Measurements from ENCODE around the gene RBM19.

Gene RBM19

GRCh38 chr12:113941208-113941486 is 25.0 kb downstream of the RBM19 start:
- Histone ChIP-seq H3K4me3 (ENCODE audit: low read depth in 1 of 2, low read length in 1 of 2) (no peak overlapping the region), H3K27ac (no peak overlapping the region), H3K36me3 (peaks cover 76% of the 10 kb centered on the region), H3K27me3 (no peaks in the 10 kb centered on the region), H3K9me3 (no peaks in the 10 kb centered on the region), H3K4me1 (ENCODE audit: control insufficient read depth in 1 of 2, insufficient read depth in 1 of 2, low read depth in 1 of 2, low read length in 1 of 2) (no peaks in the 10 kb centered on the region)
- TF ChIP-seq, protein P1, sequence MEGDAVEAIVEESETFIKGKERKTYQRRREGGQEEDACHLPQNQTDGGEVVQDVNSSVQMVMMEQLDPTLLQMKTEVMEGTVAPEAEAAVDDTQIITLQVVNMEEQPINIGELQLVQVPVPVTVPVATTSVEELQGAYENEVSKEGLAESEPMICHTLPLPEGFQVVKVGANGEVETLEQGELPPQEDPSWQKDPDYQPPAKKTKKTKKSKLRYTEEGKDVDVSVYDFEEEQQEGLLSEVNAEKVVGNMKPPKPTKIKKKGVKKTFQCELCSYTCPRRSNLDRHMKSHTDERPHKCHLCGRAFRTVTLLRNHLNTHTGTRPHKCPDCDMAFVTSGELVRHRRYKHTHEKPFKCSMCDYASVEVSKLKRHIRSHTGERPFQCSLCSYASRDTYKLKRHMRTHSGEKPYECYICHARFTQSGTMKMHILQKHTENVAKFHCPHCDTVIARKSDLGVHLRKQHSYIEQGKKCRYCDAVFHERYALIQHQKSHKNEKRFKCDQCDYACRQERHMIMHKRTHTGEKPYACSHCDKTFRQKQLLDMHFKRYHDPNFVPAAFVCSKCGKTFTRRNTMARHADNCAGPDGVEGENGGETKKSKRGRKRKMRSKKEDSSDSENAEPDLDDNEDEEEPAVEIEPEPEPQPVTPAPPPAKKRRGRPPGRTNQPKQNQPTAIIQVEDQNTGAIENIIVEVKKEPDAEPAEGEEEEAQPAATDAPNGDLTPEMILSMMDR (IDR thresholded peaks at IDR 0.05): no peak

GRCh38 chr12:113940357-113941207 is 25.5 kb downstream of the RBM19 start:
- TF ChIP-seq, protein P1 (IDR thresholded peaks at IDR 0.05): no peak
- H3K27ac ChIP-seq: no peak overlapping the region
- peaks cover 73% of the 10 kb centered on the region for H3K36me3 ChIP-seq
- no peaks in the 10 kb centered on the region for H3K4me1 ChIP-seq (ENCODE audit: control insufficient read depth in 1 of 2, insufficient read depth in 1 of 2, low read depth in 1 of 2, low read length in 1 of 2)
- H3K9me3 ChIP-seq: no peaks in the 10 kb centered on the region
- H3K27me3 ChIP-seq: no peaks in the 10 kb centered on the region
- no peak overlapping the region for H3K4me3 ChIP-seq (ENCODE audit: low read depth in 1 of 2, low read length in 1 of 2)

DNA sequence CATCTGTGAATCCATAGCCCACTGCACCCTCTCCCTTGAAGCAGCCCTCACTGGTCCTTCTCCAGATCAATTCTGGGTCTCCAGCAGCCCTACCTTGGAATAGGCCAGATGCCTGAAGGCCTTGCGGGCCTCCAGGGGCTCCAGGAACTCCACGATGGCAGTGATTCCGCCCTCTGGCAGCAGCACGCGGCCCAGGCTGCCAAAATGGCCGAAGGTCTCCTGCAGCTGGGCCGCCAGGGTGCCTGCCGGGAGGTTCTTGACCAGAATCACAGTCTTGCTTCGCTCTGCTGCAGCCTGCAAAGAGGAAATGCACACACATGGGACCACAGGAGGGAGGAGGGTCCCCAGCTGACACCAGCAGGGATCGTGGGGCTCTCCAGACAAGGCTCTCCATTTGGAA is 26.3 kb downstream of the RBM19 start:
- peaks cover 66% of the 10 kb centered on the region for H3K36me3 ChIP-seq
- no peaks in the 10 kb centered on the region for H3K4me1 ChIP-seq (ENCODE audit: control insufficient read depth in 1 of 2, insufficient read depth in 1 of 2, low read depth in 1 of 2, low read length in 1 of 2)
- H3K4me3 ChIP-seq (ENCODE audit: low read depth in 1 of 2, low read length in 1 of 2): no peak overlapping the region
- TF ChIP-seq, protein P1 (IDR thresholded peaks at IDR 0.05): no peak
- no peak overlapping the region for H3K27ac ChIP-seq
- H3K27me3 ChIP-seq: no peaks in the 10 kb centered on the region
- no peaks in the 10 kb centered on the region for H3K9me3 ChIP-seq

- Histone ChIP-seq H3K4me3 (ENCODE audit: low read depth in 1 of 2, low read length in 1 of 2) (no peak overlapping the region), H3K27ac (no peak overlapping the region), H3K9me3 (no peaks in the 10 kb centered on the region), H3K27me3 (no peaks in the 10 kb centered on the region), H3K36me3 (peaks cover 74% of the 10 kb centered on the region), H3K4me1 (ENCODE audit: control insufficient read depth in 1 of 2, insufficient read depth in 1 of 2, low read depth in 1 of 2, low read length in 1 of 2) (no peaks in the 10 kb centered on the region)
- TF ChIP-seq, protein P1 (IDR thresholded peaks at IDR 0.05): no peak
These were observed 27.7 kb downstream of the RBM19 start for GRCh38 chr12:113938471-113938870.

DNA sequence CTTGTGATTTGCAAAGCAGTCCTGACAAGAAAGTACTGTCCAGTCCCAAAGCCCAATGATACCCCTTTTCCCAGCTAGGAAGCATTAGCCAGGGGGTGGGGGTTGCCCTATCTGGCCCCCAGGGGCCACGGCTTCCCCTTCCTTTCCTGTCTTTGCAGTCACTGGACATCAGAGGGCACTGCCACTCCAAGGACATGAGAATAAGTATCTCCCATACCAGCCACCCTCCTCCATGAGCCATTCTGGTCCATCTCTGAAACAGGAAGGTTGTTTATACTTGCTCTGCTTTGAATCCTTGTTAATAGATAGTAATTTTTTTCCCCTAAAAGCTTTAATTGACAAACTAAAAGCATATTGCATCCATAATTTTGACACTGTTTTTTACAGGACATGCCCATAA is 29.7 kb downstream of the RBM19 start:
- TF ChIP-seq, protein P1 (IDR thresholded peaks at IDR 0.05): no peak
- Histone ChIP-seq H3K4me1 (ENCODE audit: control insufficient read depth in 1 of 2, insufficient read depth in 1 of 2, low read depth in 1 of 2, low read length in 1 of 2) (no peaks in the 10 kb centered on the region), H3K36me3 (peaks cover 57% of the 10 kb centered on the region), H3K27ac (no peak overlapping the region), H3K9me3 (no peaks in the 10 kb centered on the region), H3K27me3 (no peaks in the 10 kb centered on the region), H3K4me3 (ENCODE audit: low read depth in 1 of 2, low read length in 1 of 2) (no peak overlapping the region)

Data from neutrophil (primary cell).